Ectodermal cell (in vitro differentiated cells): ENCODE results near the gene RELA.
"Not testable (repeated sequence)": the region's sequence is repeated elsewhere in the genome, so short reads cannot be mapped to it uniquely, and the experiment has no call there.

Experiments
- H3K27ac ChIP-seq: 2 replicates; pipeline ENCODE4 v1.7.0; 2013; ENCODE audit warnings: mild to moderate bottlenecking, low read depth, low read length; ENCODE audit not compliant: insufficient read depth, poor library complexity, severe bottlenecking
- H3K27me3 ChIP-seq: 2 replicates; pipeline ENCODE4 v1.7.0; 2013; ENCODE audit warnings: mild to moderate bottlenecking, low read length; ENCODE audit not compliant: insufficient read depth, control insufficient read depth, poor library complexity, severe bottlenecking
- H3K36me3 ChIP-seq: one replicate; pipeline ENCODE4 v1.7.0; 2013; ENCODE audit warnings: low read length; ENCODE audit not compliant: control insufficient read depth, insufficient read depth
- H3K4me1 ChIP-seq: one replicate; pipeline ENCODE4 v1.7.0; 2013; ENCODE audit warnings: low read length; ENCODE audit not compliant: control insufficient read depth, insufficient read depth
- H3K4me3 ChIP-seq: 2 replicates; pipeline ENCODE4 v1.7.0; 2013; ENCODE audit warnings: low read depth, low read length, control low read depth; ENCODE audit not compliant: insufficient read depth
- H3K9me3 ChIP-seq: 2 replicates; pipeline ENCODE4 v1.7.0; 2013; ENCODE audit warnings: mild to moderate bottlenecking, low read length, moderate library complexity; ENCODE audit not compliant: control insufficient read depth
- WGBS, 2 experiments: methylation state at CpG; one replicate each; pipeline ENCODE4 v1.1.7; 2013; ENCODE audit warnings: missing lambda C conversion rate in 2 of 2; 5-methylcytosine and 5-hydroxymethylcytosine counted together

The RELA gene

DNA sequence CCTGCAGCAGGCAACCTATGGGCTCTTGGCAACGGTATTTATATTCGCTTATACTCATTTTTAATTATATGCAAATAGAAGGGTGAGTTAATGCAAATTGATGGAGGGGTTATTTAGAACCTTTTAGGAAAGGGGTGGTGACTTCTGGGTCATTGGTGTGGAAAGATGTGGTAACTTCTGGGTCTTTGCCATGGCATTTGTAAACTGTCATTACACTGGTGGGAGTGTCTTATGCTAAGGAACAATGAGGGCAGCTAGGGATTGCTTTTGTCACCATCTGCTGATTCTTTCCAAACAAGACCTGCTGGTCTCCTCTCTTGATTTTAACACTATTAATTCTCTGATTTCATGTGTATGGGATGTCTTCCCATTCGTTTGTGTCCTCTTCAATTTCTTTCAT is 37.7 kb upstream of the RELA start:
- no peaks in the 10 kb centered on the region for H3K4me1 ChIP-seq
- no peaks in the 10 kb centered on the region for H3K36me3 ChIP-seq
- WGBS, 2 experiments: 81% methylated on average over 3 of the region's 3 CpGs; no CpG with 5 or more reads in 1 of the 2 experiments
- H3K4me3 ChIP-seq: no peak overlapping the region
- H3K27me3 ChIP-seq: peaks cover 14% of the 10 kb centered on the region
- H3K27ac ChIP-seq: no peak overlapping the region
- no peaks in the 10 kb centered on the region for H3K9me3 ChIP-seq

DNA sequence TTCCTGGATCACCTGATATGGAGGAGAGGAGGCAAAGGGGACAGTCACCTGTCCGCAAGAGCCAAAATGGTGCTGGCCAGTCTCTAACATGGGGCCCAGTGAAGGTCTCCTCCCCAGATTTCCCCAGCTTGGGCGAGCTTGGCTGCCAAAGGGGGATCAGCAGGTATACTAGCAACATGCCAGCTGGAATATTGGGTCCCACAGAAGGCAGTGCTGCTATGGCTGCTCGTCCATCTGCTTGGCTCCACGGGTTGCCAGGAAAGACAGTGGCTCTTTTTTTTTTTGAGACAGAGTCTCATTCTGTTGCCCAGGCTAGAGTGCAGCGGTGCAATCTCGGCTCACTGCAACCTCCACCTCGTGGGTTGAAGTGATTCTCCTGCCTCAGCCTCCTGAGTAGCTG is 36.6 kb upstream of the RELA start:
- Histone ChIP-seq H3K9me3 (no peaks in the 10 kb centered on the region), H3K27ac (no peak overlapping the region), H3K27me3 (peaks cover 10% of the 10 kb centered on the region), H3K36me3 (no peaks in the 10 kb centered on the region), H3K4me1 (no peaks in the 10 kb centered on the region), H3K4me3 (no peak overlapping the region)
- WGBS, 2 experiments: 80 to 82% methylated on average over 7 of the region's 7 CpGs

DNA sequence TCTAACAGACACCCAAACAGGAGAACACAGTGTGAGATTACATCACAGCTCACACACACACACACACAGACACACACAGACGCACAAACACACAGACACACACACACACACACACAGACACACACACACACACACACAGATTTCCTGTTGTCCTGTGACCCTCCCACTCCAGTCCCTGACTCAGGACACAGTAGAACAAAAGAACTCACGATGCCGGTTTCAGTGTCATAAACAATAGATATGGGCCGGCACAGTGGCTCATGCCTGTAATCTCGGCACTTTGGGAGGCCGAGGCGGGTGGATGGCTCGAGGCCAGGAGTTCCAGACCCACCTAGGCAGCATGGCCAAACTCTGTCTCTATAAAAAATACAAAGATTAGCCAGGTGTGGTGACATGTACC is 35.5 kb upstream of the RELA start:
- no peaks in the 10 kb centered on the region for H3K9me3 ChIP-seq
- H3K4me3 ChIP-seq: no peak overlapping the region
- H3K4me1 ChIP-seq: no peaks in the 10 kb centered on the region
- 82 to 91% methylated on average over 8 of the region's 8 CpGs for WGBS, 2 experiments
- H3K36me3 ChIP-seq: no peaks in the 10 kb centered on the region
- no peak overlapping the region for H3K27ac ChIP-seq
- peaks cover 10% of the 10 kb centered on the region for H3K27me3 ChIP-seq

DNA sequence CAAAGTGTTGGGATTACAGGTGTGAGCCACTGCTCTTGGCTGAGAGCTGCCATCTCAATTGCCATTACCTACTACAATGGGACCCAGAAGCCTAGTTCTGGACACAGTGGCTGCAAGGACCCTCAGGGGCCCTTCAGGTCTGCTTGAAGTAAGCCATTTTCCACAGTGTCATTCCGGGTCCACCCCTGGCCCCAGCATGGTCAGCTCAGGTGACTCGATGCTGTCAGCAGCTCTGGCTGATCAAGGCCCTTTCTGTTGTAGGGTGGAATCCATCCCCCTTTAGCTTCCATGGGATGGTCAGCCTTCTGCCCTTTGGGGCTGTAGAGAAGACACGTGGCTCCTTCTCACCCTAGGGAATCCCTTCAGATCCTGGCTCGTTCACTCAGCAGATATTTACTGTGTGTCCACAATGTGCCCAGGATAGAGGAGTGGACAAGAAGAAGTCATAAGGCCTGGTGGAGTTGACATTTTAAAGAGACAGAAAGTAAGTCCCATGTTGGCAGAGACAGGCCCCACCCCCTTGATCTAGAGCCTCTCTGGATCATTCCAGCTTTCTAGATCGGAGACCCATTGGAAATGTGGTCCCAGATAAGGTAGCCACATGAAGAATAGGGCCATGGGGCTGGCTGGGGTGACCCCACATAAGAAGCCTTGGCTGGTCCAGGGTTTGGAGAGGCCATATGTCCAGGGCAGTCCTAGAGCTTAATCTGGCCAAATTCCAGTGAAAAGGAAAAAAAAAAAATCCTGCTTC is 34.3 kb upstream of the RELA start:
- Histone ChIP-seq H3K27ac (no peak overlapping the region), H3K4me3 (no peak overlapping the region), H3K9me3 (no peaks in the 10 kb centered on the region), H3K4me1 (no peaks in the 10 kb centered on the region), H3K27me3 (peaks cover 5% of the 10 kb centered on the region), H3K36me3 (no peaks in the 10 kb centered on the region)
- 89 to 91% methylated on average over 5 of the region's 5 CpGs for WGBS, 2 experiments

DNA sequence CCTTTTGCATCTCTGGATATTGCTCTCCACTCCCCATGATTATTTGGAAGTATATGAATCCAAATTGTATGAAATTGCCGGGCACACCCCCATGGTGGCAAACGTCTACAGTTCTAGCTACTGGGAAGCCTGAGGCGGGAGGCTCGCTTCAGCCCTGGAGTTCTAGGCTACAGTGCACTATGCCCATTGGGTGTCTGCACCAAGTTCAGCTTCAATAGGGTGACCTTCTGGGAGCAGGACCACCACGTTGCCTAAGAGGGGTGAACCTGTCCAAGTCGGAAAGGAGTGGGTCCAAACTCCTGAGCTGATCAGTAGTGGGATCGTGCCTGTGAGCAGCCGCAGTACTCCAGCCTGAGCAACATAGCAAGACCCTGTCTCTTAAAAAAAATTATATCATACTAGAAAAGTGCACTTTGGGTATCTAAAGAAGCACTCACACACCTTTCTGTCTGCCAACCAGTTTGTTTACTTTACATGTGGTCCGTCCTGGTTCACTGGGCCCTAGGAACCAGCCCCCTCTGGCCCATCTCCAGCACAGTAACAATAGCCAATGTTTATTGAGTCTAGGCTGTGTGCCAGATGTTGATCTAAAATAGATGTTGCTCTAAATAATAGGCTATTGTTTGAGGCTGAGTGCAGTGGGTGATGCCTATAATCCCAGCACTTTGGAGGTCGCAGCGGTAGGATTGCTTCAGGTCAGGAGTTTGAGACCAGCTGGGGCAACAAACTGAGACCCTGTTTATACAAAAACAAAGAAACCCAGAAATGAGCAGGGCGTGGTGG is 32.9 kb upstream of the RELA start:
- no peak overlapping the region for H3K27ac ChIP-seq
- H3K9me3 ChIP-seq: no peaks in the 10 kb centered on the region
- no peak overlapping the region for H3K4me3 ChIP-seq
- H3K27me3 ChIP-seq: peaks cover 5% of the 10 kb centered on the region
- WGBS, 2 experiments: 90 to 91% methylated on average over 12 of the region's 12 CpGs
- H3K36me3 ChIP-seq: no peaks in the 10 kb centered on the region
- no peaks in the 10 kb centered on the region for H3K4me1 ChIP-seq

DNA sequence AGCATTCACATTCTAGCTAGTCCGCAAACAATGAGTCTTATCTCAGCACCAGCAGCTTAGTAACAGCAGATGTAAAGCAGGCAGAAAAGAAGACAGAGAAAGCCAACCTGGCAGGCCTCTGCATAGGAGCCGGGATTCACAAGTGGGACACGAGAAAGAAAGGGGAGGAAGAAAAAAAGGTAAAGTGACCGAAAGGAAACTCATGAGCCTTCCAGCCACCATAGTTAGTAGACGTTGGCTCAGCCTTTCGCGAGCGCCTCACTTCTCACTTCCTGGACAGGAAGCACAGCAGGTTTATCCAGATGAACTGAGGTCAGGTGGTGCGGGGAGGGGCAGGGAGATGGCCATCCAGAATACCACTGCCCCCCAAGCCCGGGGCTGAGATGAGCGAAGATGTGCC is 29.7 kb upstream of the RELA start:
- Histone ChIP-seq H3K4me1 (no peaks in the 10 kb centered on the region), H3K27me3 (no peaks in the 10 kb centered on the region), H3K27ac (no peak overlapping the region), H3K4me3 (no peak overlapping the region), H3K36me3 (no peaks in the 10 kb centered on the region), H3K9me3 (no peaks in the 10 kb centered on the region)
- 87 to 92% methylated on average over 11 of the region's 11 CpGs for WGBS, 2 experiments

DNA sequence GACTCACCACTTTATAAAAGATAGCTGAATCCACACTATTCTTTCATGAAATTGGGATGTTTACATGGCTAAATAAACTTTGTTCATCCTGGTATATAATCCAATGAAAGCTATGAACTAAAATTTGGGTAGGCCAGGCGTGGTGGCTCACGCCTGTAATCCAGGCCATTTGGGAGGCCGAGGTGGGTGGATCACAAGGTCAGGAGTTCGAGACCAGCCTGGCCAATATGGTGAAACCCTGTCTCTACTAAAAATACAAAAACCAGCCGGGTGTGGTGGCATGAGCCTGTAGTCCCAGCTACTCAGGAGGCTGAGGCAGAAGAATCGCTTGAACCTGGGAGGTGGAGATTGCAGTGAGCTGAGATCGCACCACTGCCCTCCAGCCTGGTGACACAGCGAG is 29.1 kb upstream of the RELA start:
- 92 to 94% methylated on average over 8 of the region's 8 CpGs for WGBS, 2 experiments
- H3K9me3 ChIP-seq, H3K4me3 ChIP-seq, H3K27me3 ChIP-seq, H3K27ac ChIP-seq, H3K36me3 ChIP-seq, H3K4me1 ChIP-seq: not testable (repeated sequence)

DNA sequence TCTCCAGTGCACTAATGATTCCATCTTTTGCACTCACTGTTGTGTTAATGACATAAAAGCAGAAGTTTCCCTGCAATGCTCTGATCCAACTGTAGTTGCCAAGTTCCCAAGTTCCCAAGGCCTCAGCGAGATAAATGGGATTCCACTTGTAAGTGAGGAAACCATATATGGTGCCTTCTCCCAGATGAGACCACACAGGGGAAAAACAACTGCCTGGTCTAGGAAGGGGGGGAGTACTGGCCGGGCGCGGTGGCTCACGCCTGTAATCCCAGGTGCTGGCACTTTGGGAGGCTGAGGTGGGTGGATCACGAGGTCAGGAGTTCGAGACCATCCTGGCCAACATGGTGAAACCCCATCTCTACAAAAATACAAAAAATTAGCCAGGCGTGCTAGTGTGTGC is 23.3 kb upstream of the RELA start:
- no peaks in the 10 kb centered on the region for H3K27me3 ChIP-seq
- WGBS, 2 experiments: 85 to 86% methylated on average over 8 of the region's 8 CpGs
- no peaks in the 10 kb centered on the region for H3K9me3 ChIP-seq
- no peaks in the 10 kb centered on the region for H3K4me1 ChIP-seq
- H3K27ac ChIP-seq: no peak overlapping the region
- no peaks in the 10 kb centered on the region for H3K36me3 ChIP-seq
- H3K4me3 ChIP-seq: no peak overlapping the region

DNA sequence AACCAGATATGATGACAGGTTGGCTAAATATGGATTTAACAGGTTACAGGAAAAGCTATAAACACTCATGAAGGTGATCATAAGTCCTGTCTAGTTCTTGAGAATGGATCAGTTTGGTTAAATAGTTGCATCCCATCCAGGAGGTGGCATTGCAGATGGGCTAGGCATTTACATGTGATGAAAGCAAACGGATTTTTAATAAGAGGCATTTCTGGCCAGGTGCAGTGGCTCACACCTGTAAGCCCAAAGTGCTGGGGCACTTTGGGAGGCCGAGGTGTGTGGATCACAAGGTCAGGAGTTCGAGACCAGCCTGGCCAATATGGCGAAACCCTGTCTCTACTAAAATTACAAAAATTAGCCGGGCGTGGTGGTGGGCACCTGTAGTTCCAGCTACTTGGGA is 20.8 kb upstream of the RELA start:
- H3K27me3 ChIP-seq, H3K9me3 ChIP-seq, H3K4me3 ChIP-seq, H3K27ac ChIP-seq, H3K4me1 ChIP-seq, H3K36me3 ChIP-seq: not testable (repeated sequence)
- WGBS, 2 experiments: 81 to 90% methylated on average over 6 of the region's 6 CpGs

DNA sequence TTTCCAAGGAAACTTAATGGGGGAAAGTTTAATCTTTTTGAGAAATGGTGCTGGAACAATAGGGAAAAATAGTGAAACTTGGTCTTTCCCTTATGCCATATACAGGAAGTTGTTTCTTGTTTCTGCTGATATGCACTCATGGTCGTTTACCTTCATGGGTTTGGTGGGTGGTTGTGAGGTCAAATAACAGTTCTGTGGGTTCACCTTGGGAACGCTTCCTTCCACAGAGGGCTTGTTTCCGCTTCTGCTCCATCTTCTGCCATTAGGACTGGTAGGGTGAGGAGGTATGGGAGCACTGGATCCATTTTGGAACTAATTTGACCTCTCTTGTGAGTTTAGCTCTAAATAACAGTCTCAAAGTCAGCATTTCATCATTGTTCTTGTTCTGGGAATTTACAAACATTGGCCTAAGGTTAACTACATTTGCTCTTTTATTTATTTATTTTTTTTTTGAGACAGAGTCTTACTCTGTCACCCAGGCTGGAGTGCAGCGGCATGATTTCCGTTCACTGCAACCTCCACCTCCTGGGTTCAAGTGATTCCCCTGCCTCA is 17.6 kb upstream of the RELA start:
- Histone ChIP-seq H3K4me1 (no peaks in the 10 kb centered on the region), H3K4me3 (no peak overlapping the region), H3K36me3 (no peaks in the 10 kb centered on the region), H3K27ac (no peak overlapping the region), H3K27me3 (no peaks in the 10 kb centered on the region), H3K9me3 (no peaks in the 10 kb centered on the region)
- 81 to 87% methylated on average over 5 of the region's 5 CpGs for WGBS, 2 experiments
